ENCODE data around the gene BTN1A1. TPM values are rescaled to one million over a fixed set of nuclear protein-coding genes. Genes with fewer than 3 reads are reported as not detected.
A peak's percentile ranks its signal among the peaks of the same experiment; 100 is the strongest.

BTN1A1 gene
- total RNA-seq (ENCODE audit: low replicate concordance), result 0.36 and 1.3 TPM in 2 replicates
- long read RNA-seq, result 0 reads

GRCh38 chr6:26500102-26500501 is at the start of gene BTN1A1:
TSS of gene BTN1A1 (plus strand) at chr6:26500303. CDS start at chr6:26501287, 984 bp downstream.
- Mint-ChIP-seq H3K9me3 (no peaks in the 10 kb centered on the region), H3K4me1 (ENCODE audit: unreplicated experiment) (peaks cover 9% of the 10 kb centered on the region), H3K27ac (no peak within 1 kb of the TSS), H3K27me3 (peaks cover 58% of the 10 kb centered on the region), H3K36me3 (no peaks in the 10 kb centered on the region), H3K4me3 (peak within 1 kb of the TSS; percentile 82)
- TF ChIP-seq CTCF (conservative IDR thresholded peaks at IDR 0.05), result no peak
- no peak for DNase-seq (ENCODE audit: extremely low spot score, unreplicated experiment)

- Mint-ChIP-seq H3K4me3 (no peak overlapping the region), H3K27me3 (peaks cover 4% of the 10 kb centered on the region), H3K36me3 (peaks cover under 1% of the 10 kb centered on the region), H3K4me1 (ENCODE audit: unreplicated experiment) (peaks cover 6% of the 10 kb centered on the region), H3K9me3 (no peaks in the 10 kb centered on the region), H3K27ac (no peak overlapping the region)
- TF ChIP-seq CTCF (conservative IDR thresholded peaks at IDR 0.05), result no peak
- no peak for DNase-seq (ENCODE audit: extremely low spot score, unreplicated experiment)
Observed at GRCh38 chr6:26452631-26453235, 47.4 kb upstream of the BTN1A1 start.

GRCh38 chr6:26454631-26455030 is 45.5 kb upstream of the BTN1A1 start:
- Mint-ChIP-seq H3K4me1 (ENCODE audit: unreplicated experiment) (peaks cover 15% of the 10 kb centered on the region), H3K9me3 (no peaks in the 10 kb centered on the region), H3K27ac (no peak overlapping the region), H3K36me3 (peaks cover 10% of the 10 kb centered on the region), H3K27me3 (peaks cover 4% of the 10 kb centered on the region), H3K4me3 (no peak overlapping the region)
- DNase-seq (ENCODE audit: extremely low spot score, unreplicated experiment), result no peak
- TF ChIP-seq CTCF (conservative IDR thresholded peaks at IDR 0.05), result no peak

- no peak for TF ChIP-seq CTCF (conservative IDR thresholded peaks at IDR 0.05)
- no peaks in the 10 kb centered on the region for H3K9me3 Mint-ChIP-seq
- no peak overlapping the region for H3K4me3 Mint-ChIP-seq
- H3K36me3 Mint-ChIP-seq, result peaks cover 16% of the 10 kb centered on the region
- DNase-seq (ENCODE audit: extremely low spot score, unreplicated experiment), result no peak
- H3K4me1 Mint-ChIP-seq (ENCODE audit: unreplicated experiment), result peaks cover 22% of the 10 kb centered on the region
- H3K27ac Mint-ChIP-seq, result no peak overlapping the region
- H3K27me3 Mint-ChIP-seq, result peaks cover 4% of the 10 kb centered on the region
Observed at GRCh38 chr6:26455357-26455970, 44.6 kb upstream of the BTN1A1 start.

GRCh38 chr6:26457264-26457805 is 42.8 kb upstream of the BTN1A1 start:
- H3K9me3 Mint-ChIP-seq, result no peaks in the 10 kb centered on the region
- H3K4me3 Mint-ChIP-seq, result peak overlapping the region; percentile 96
- H3K36me3 Mint-ChIP-seq, result peaks cover 27% of the 10 kb centered on the region
- H3K27me3 Mint-ChIP-seq, result no peaks in the 10 kb centered on the region
- DNase-seq (ENCODE audit: extremely low spot score, unreplicated experiment), result no peak
- peak overlapping the region; percentile 98 for H3K27ac Mint-ChIP-seq
- no peak for TF ChIP-seq CTCF (conservative IDR thresholded peaks at IDR 0.05)
- peaks cover 26% of the 10 kb centered on the region for H3K4me1 Mint-ChIP-seq (ENCODE audit: unreplicated experiment)
